Esophagus squamous epithelium (tissue), 5 donors: Measurements from ENCODE around the gene CADPS. TPM values are rescaled to one million over a fixed set of nuclear protein-coding genes. Genes with fewer than 3 reads are reported as not detected.

ENCODE experiments used
- DNase-seq: peaks from one replicate; lab custom pipeline; 2025; lab: John Stamatoyannopoulos, UW
- H3K27ac ChIP-seq, 4 donors: fragments of 200-600 bp; sonication (generic); one replicate each; pipeline ENCODE4 v1.5.1; 2016 to 2019; ENCODE audit warnings: mild to moderate bottlenecking in 1 of 4
- H3K27me3 ChIP-seq, 4 donors: fragments of 200-600 bp; sonication (generic); 1 replicate in 3 of 4; 2 replicates in 1 of 4; pipeline versions ENCODE4 v1.5.1 to v1.6.0; 2017 to 2021; ENCODE audit warnings: antibody characterized with exemption in 1 of 4
- H3K36me3 ChIP-seq, 3 donors: fragments of 200-600 bp; sonication (generic); one replicate each; pipeline ENCODE4 v1.5.1; 2016 to 2019
- H3K4me1 ChIP-seq, 3 donors: fragments of 200-600 bp; sonication (generic); one replicate each; pipeline ENCODE4 v1.5.1; 2017 to 2019
- H3K4me3 ChIP-seq, 4 donors: fragments of 200-600 bp; sonication (generic); 1 replicate in 3 of 4; 2 replicates in 1 of 4; pipeline ENCODE4 v1.5.1; 2016 to 2019; ENCODE audit warnings: mild to moderate bottlenecking in 2 of 4, moderate library complexity in 1 of 4
- H3K9me3 ChIP-seq, 3 donors: fragments of 200-600 bp; sonication (generic); one replicate each; pipeline ENCODE4 v1.5.1; 2016 to 2019
- CTCF ChIP-seq, 6 experiments: fragments of 450-650 bp in 4 of 6; fragments of 200-600 bp in 2 of 6; sonication (generic) in 2 of 6; IDR thresholded peaks; one replicate each; pipeline ENCODE4 v1.5.1; 2016 to 2019; ENCODE audit warnings: antibody characterized with exemption in 6 of 6, mild to moderate bottlenecking in 4 of 6, moderate library complexity in 4 of 6
- POLR2A ChIP-seq, 4 donors: fragments of 450-650 bp; IDR thresholded peaks; one replicate each; pipeline ENCODE4 v1.6.1; 2017; ENCODE audit warnings: antibody characterized with exemption in 4 of 4, mild to moderate bottlenecking in 4 of 4, moderate library complexity in 3 of 4
- whole genome bisulfite sequencing, 2 donors: methylation state at CpG; one replicate each; pipeline ENCODE4 v1.1.5; 2018; 5-methylcytosine and 5-hydroxymethylcytosine counted together
- intact Hi-C: fragments of 100-400 bp; cut with DNase I; formaldehyde crosslinking; loops from one replicate; pipeline ENCODE4 v1.15.0; 2022
- total RNA-seq, 4 donors: library from RNA; depleted of rRNA; stranded (reverse); fragments of >200 nt; gene quantifications; one replicate each; pipeline ENCODE4 v1.1.0, GENCODE V29; 2016
- donor health status: DM: yes; HTN: yes; CAD: no.

CADPS gene
- total RNA-seq, 4 donors from 2014 or later, result 0.09 to 4.8 TPM; not detected in 2

GRCh38 chr3:62368290-62368704 lies 506.9 kb downstream of the CADPS start:
- Histone ChIP-seq H3K36me3 (no peaks in the 10 kb centered on the region), H3K4me1 (peaks cover 3 to 56% (median 5%) of the 10 kb centered on the region in 3 donors), H3K27ac (no peak overlapping the region), H3K27me3 (peaks cover 29 to 99% (median 43%) of the 10 kb centered on the region in 4 donors), H3K4me3 (peak overlapping the region in 1 of 4 donors; percentile 40), H3K9me3 (no peaks in the 10 kb centered on the region)
- no peak for DNase-seq
- WGBS, 2 donors, result 13 to 18% methylated on average over 11 to 16 of the region's 19 CpGs
- intact Hi-C loops, result no loop called here
- TF ChIP-seq CTCF (IDR thresholded peaks at IDR 0.05) (no peak), POLR2A (IDR thresholded peaks at IDR 0.05) (no peak)

GRCh38 chr3:62367763-62368195 lies 507.4 kb downstream of the CADPS start:
- TF ChIP-seq POLR2A (IDR thresholded peaks at IDR 0.05) (no peak), CTCF (IDR thresholded peaks at IDR 0.05) (no peak)
- DNase-seq, result no peak
- intact Hi-C loops, result no loop called here
- H3K27me3 ChIP-seq, result peaks cover 29 to 99% (median 41%) of the 10 kb centered on the region in 4 donors
- no peaks in the 10 kb centered on the region for H3K36me3 ChIP-seq
- H3K4me3 ChIP-seq, result no peak overlapping the region
- no peak overlapping the region for H3K27ac ChIP-seq
- no peaks in the 10 kb centered on the region for H3K9me3 ChIP-seq
- 11% methylated on average over 15 to 17 of the region's 25 CpGs for WGBS, 2 donors
- H3K4me1 ChIP-seq, result peaks cover 0 to 51% (median 5%) of the 10 kb centered on the region in 3 donors

- Histone ChIP-seq H3K27me3 (peaks cover 22 to 95% (median 32%) of the 10 kb centered on the region in 4 donors), H3K36me3 (no peaks in the 10 kb centered on the region), H3K27ac (no peak overlapping the region), H3K4me3 (no peak overlapping the region), H3K4me1 (peaks cover 0 to 34% (median 5%) of the 10 kb centered on the region in 3 donors), H3K9me3 (no peaks in the 10 kb centered on the region)
- 39 to 41% methylated on average over 4 of the region's 4 CpGs for WGBS, 2 donors
- no peak for DNase-seq
- TF ChIP-seq POLR2A (IDR thresholded peaks at IDR 0.05) (no peak), CTCF (IDR thresholded peaks at IDR 0.05) (no peak)
- intact Hi-C loops, result no loop called here
These were observed 509.1 kb downstream of the CADPS start for GRCh38 chr3:62366126-62366484.

GRCh38 chr3:62365391-62366125 lies 509.7 kb downstream of the CADPS start:
- Histone ChIP-seq H3K27ac (no peak overlapping the region), H3K9me3 (no peaks in the 10 kb centered on the region), H3K36me3 (no peaks in the 10 kb centered on the region), H3K4me1 (peaks cover 0 to 29% (median 5%) of the 10 kb centered on the region in 3 donors), H3K27me3 (peaks cover 19 to 95% (median 30%) of the 10 kb centered on the region in 4 donors), H3K4me3 (no peak overlapping the region)
- no peak for TF ChIP-seq POLR2A (IDR thresholded peaks at IDR 0.05)
- no peak for TF ChIP-seq CTCF (IDR thresholded peaks at IDR 0.05)
- 29 to 35% methylated on average over 14 to 15 of the region's 16 CpGs for WGBS, 2 donors
- intact Hi-C loops, result no loop called here
- no peak for DNase-seq

GRCh38 chr3:62364191-62364590 lies 511.0 kb downstream of the CADPS start:
- peaks cover 0 to 15% (median 3%) of the 10 kb centered on the region in 3 donors for H3K4me1 ChIP-seq
- H3K27ac ChIP-seq, result no peak overlapping the region
- no peak overlapping the region for H3K4me3 ChIP-seq
- peaks cover 14 to 94% (median 19%) of the 10 kb centered on the region in 4 donors for H3K27me3 ChIP-seq
- TF ChIP-seq CTCF (IDR thresholded peaks at IDR 0.05) (no peak), POLR2A (IDR thresholded peaks at IDR 0.05) (no peak)
- intact Hi-C loops, result no loop called here
- H3K36me3 ChIP-seq, result no peaks in the 10 kb centered on the region
- no peaks in the 10 kb centered on the region for H3K9me3 ChIP-seq
- DNase-seq, result no peak
